Renal pelvis (tissue), 4 donors: ENCODE data around the gene NMT1. TPM values are rescaled to one million over a fixed set of nuclear protein-coding genes. Genes with fewer than 3 reads are reported as not detected.

Experiments
- DNase-seq: peaks from one replicate; pipeline ENCODE4 v3.0.0-alpha.2; 2013
- polyA plus RNA-seq, 3 donors: library from polyadenylated mRNA; unstranded; fragments of 120-200 nt; gene quantifications; one replicate each; pipeline ENCODE4 v1.2.1, GENCODE V29; 2013; ENCODE audit not compliant: insufficient read length in 3 of 3

Gene NMT1
- polyA plus RNA-seq, 3 donors, result 71.8 to 85.3 (median 83.9) TPM

DNA sequence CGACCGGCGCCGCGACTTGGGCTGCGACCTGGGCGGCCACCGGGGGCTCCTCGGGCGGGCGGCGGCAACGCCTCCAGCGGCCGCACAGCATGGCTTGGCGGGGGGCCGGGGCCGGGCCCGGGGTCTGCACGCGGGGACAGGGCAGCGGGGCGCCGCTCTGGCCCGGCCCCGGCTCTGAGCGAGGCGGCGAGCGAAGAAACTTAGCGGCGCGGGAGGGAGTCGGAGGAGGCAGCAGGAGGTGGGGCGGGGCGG is 71.1 kb downstream of the NMT1 start, which contains the start of gene PLCD3:
TSS of gene PLCD3 (minus strand) at position 196 of the 252 bp plus-strand sequence. CDS start at position 91, 105 bp downstream.
- DNase-seq, result no peak

DNA sequence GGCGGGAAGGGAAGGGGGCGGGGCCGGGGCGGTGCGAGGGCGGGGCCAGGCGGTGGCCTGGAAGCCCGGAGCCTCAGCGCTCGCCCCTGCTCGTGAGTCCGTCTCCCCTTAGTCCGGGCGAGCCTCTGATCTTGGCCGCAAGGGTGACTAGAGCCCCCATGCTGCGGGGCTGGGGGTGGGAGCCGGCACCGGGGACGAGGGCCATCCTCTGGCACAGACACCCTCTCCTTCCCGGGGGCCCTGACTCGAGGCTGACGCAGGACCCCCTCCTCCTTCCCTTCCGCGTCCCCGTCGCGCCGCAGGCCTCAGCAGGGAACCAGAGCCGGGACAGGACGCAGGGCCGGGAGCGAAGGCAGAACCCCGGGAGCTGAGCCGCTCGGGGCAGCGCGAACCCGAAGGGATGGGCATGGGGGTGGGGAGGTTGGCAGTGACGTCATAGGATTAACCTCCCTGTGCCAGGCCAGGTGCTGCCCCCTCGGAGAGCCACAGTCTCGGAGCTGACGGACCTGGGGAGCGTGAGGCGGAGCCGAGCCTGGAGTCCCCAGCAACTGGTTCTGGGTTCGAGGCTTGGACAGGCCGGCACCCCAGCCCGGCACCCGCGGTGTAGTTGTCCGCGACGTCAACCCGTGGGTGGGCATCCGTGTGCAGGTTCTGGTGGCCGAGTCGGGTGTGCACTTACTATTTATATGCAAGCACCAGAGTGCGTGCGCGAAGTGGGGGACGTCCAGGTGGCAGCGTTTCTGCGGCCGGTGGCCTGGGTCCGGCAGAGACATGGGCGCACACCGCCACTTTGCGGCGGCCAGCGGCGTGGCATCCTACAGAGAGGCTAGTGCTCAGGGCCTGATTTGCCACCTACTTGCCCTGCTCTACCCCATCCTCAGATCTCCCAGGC is 71.7 kb downstream of the NMT1 start:
- peak; percentile 74 for DNase-seq

DNA sequence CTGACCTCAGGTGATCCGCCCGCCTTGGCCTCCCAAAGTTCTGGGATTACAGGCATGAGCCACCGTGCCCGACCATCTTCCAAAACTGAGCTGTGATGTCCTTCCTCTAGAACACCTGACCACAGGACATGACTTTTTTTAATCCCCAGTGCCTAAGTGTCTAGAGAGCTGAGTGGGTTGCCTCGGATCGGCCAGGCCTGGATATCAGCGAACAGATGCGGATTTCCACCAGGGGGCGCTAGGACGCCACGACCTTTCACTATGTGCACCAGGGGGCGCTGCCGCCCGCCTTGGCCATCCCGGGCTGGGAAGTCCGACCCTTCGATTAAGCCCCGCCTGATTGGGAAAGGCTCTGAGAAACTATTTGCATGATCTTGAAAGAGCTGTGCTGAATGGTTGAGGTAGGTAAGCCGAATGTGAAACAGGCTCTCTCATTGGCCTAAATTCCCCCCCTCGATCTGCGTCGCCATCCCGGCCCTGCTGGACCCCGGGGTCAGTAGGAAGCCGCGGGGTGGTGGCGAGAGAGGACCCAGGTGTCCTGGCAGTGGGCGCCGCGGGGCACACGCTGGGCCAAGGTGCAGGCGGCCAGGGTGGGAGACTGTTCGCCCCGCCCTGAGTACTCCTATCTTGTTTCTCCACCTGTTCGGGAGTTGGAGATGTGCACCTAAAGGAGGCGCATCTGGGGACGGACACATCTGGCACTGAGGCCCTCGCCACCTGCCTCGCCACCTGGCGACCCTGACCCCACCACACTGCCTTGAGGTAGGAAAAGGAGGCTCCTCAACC is 74.3 kb downstream of the NMT1 start, which contains the start of gene ACBD4:
TSS of gene ACBD4 (plus strand) at position 496 of the 786 bp plus-strand sequence. CDS start 458 bp downstream, outside the sequence.
- peak; percentile 97 for DNase-seq

DNA sequence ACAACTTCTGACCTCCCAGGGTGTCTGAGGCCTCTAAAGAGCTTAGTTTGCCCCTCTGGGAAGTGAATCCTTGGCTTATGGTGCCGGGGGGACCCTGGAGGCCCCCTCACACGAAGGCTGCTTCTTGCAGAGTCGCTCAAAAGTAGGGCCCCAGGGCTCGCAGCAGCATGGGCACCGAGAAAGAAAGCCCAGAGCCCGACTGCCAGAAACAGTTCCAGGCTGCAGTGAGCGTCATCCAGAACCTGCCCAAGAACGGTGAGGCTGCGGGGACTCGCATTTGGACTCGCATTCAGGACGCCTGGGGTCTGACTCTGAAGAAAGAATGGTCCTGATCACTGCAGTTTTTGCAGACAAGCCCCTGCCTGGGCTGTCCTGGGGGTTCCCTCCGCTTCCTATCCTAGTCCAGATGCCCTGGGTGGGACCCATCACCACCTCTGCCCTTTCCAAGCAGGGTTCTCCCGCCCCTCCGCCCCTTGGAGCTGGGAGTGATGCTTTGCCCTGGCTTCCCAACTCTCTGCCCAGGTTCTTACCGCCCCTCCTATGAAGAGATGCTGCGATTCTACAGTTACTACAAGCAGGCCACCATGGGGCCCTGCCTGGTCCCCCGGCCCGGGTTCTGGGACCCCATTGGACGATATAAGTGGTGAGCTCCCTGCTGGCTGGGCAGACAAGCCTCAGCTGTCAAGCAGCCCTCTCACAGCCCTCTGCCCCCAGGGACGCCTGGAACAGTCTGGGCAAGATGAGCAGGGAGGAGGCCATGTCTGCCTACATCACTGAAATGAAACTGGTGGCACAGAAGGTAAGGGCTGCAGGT is 75.1 kb downstream of the NMT1 start:
- no peak for DNase-seq

DNA sequence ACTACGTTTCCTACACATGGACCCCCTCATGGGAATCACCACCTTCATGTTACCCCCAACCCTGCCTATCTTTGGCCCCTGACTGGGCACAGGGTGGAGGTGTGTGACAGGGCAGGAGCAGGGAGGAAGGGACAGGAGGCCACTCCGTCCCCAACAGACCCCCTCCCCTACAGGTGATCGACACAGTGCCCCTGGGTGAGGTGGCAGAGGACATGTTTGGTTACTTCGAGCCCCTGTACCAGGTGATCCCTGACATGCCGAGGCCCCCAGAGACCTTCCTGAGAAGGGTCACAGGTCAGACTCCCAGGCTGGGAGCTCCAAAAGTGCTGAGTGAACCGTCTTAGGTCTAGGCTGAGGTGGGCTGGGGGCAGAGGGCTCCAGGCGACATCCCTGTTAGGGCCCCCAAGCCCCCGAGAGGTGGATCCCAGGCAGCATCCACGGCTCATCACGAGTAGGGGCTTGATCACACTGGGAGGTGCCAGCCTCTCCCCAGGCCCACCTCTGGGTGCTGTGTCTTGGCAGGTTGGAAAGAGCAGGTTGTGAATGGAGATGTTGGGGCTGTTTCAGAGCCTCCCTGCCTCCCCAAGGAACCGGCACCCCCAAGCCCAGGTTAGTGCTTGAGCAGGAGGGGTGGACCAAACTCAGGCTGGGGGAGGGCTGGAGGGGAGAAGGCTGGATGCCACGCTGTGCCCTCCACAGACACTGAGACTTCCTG is 75.9 kb downstream of the NMT1 start:
- DNase-seq, result no peak

DNA sequence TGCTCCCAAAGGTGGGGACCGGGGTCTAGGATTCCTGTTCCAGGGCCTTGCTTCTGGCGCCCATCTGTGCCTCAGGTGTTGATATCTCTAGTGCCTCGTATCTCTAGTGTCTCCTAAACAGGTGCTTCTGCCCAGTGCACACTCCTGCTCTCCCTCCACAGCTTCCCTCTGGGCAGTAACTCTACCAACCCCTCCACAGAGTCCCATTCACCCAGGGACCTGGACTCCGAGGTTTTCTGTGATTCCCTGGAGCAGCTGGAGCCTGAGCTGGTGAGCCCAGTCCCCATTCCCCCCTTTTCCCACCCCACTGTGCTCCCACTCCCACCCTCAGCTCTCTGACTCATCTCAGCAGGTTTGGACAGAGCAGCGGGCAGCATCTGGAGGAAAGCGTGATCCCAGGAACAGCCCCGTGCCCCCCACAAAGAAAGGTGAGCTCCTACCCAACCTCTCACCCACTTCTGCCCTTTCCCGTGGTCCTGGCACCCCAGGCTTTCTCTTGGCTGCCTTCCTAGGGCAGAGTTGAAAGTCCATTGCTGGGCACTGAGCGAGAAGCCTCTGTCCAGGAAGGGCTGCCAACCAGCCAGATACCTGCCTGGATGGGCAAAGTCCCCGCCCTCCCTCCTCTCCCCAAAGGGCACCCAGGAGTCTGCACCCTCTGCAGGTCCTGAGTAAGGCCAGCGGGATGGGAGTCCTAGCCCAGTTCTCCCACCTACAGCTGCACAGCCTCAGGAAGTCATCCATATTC is 76.6 kb downstream of the NMT1 start:
- no peak for DNase-seq

DNA sequence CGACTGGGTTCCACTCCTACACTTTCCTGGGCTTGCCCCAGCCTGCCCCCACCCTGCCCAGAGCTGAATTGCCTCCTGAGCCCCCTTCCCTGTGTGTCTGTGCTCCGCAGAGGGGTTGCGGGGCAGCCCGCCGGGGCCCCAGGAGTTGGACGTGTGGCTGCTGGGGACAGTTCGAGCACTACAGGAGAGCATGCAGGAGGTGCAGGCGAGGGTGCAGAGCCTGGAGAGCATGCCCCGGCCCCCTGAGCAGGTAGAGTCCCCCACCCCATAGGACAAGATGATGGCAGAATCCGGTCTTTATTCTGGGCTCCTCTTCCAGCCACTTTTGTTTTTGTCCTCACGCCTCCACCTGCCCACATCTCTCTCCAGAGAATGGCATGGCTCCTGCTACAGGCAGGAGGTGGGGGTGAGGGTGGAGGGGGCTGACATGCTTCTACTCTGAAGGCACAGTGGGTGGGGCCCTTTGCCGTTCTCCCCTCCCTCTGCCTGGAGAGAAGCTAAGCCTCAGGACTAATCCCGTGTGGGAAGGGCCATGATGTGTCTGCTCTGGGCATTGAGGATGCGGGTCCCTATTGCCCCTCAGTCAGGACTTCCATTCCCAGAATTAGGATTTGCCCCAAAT is 77.9 kb downstream of the NMT1 start:
- no peak for DNase-seq

DNA sequence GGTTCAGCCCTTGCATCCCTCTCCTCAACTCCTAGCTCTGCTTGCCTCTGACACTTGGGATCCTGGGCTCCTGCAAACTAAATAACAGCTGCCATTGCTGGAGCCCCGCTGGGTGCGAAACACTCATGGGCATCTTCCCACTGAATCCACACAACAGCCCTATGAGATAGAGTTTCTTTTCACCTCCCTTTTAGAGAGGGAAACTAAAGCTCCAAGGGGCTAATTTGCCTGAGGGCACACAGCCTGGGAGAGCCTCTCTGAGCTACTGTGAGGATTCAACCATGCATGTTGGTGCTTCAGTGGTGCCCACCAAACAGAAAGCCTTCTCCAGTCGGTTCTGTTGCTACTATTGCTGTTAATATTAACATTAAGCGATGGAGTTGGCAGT is 78.4 kb downstream of the NMT1 start:
- DNase-seq, result no peak

DNA sequence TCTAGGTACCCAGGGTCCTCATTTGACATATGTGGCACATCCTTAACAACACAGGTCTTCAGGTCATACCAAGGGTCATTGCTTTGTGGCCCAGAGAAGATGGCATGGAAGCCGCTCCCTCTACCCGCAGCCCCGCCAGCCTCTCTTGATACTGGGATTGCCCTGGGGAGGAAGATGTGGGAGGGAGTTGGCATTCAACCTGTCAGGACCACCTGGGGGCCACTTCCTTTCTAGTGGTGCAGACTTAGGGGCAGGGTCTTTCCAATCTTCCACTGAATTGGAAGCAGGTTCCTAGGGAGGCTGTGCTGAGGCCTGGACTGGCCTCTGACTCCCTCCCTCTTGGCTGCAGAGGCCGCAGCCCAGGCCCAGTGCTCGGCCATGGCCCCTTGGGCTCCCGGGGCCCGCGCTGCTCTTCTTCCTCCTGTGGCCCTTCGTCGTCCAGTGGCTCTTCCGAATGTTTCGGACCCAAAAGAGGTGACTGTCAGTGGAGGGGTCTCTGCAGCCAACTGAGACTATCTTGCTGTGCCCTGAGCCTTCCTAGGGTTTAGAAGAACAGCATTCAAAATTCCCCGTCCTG is 82.1 kb downstream of the NMT1 start:
- no peak for DNase-seq

DNA sequence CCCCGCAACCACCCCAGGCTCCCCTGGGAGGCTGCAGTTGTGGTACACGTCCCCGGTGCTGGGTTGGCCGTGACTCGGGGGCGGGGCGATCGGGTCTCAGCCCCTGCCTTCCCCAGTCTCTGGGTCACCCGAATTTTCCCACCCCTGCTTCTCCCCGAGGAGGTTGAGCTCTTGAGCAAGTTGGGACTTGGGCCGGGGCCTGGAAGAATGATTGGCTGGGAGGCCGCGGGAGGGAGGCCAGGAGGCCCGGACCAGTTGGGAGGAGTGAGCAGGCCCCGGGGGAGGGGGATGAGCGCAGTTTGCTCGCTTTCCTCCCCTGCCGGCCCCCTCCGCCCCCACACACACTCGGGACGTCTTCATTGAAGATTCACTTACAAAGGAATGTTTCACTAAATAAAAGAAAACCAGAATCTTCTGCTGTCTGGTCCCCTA is 82.7 kb downstream of the NMT1 start:
- peak; percentile 79 for DNase-seq

DNA sequence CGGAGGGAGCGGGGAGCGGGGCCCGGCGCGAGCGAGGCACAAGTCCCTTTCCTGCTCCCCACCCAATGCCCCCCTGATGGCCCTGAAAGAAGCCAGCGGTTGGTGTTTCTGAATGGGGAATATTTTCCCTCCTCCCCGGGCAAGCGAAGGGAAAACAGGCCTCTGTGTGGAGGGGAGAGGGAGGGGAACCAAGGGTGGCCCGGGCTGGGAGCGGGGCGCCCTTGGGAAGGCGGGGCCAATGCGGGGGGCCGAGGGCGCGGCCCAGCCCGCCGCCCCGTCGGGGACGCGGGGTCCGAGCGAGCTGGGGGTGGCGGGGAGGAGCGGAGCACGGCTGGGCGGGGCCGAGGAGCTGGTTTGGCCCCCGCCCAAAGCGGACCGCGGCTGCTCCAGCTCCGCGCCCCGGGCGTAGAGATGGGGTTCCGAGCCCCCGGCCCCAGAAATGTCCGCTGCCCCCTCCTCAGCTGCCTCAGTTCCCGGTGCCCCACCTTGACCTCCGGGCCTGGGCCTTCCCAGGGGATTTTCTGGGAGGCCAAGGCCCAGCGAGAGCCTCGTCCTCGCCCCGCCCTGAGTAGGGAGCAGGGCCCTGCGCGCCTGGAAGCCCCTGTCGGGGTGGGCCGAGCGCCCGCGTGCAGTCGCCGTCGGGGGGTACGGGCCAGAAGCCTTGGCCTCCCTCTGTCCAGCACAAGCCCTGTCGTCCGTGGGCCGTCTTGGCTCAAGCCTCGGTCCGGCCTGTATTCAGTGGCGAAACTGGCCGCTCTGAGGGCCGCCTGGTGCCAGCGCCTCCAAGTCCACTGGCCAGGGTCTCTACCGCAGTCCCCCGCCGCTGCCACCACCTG is 83.3 kb downstream of the NMT1 start:
- peak; percentile 55 for DNase-seq

DNA sequence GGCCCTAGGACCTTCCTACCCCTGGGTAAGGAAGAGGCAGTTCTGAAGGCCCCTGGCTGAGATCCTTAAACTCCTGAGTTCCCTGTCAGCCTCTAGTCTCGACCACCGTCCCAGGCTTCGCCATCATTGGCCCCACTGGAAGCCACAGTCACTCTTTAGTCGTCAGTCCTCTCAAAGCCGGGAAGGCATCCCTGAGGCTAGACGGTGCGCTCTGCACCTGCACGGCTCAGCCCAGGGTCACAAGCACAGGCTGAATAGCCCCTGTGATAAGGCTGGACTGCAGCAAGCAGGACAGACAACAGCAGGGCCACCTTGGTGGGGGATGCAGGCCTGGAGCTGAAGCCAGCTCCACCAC is 83.9 kb downstream of the NMT1 start:
- no peak for DNase-seq

DNA sequence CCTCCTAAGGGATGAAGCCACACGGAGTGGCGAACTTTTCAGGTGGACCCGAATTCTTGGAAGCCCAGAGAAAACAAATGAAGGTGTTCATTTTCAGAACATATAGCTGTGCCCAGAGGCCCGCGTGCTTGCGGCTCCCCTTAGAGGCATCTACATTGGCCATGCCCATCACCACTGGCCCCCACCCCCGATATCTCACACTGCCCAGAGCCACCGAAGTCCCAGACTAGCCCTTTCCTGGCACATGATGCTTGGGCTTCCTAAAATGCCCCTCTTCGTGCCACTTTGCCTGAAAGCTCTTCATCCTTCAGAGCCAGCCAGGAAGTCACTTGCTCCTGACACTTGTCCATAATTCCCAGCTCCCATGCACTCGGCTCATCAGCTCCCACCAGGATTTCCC is 85.0 kb downstream of the NMT1 start:
- DNase-seq, result no peak

DNA sequence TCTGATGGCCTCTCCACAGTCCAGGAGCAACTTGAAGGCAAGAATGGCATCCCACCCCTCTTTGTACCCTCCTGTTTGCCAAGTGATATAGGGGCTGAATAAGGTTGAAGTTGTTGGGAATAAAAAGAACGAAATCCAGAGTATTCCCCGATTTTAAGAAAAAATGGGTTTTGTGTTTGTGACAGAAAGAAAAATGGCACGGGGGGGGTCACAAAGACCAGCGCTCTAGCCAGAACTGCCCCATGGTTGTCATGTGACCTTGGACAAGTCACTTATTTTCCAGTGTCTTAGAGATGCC is 85.4 kb downstream of the NMT1 start:
- DNase-seq, result no peak

DNA sequence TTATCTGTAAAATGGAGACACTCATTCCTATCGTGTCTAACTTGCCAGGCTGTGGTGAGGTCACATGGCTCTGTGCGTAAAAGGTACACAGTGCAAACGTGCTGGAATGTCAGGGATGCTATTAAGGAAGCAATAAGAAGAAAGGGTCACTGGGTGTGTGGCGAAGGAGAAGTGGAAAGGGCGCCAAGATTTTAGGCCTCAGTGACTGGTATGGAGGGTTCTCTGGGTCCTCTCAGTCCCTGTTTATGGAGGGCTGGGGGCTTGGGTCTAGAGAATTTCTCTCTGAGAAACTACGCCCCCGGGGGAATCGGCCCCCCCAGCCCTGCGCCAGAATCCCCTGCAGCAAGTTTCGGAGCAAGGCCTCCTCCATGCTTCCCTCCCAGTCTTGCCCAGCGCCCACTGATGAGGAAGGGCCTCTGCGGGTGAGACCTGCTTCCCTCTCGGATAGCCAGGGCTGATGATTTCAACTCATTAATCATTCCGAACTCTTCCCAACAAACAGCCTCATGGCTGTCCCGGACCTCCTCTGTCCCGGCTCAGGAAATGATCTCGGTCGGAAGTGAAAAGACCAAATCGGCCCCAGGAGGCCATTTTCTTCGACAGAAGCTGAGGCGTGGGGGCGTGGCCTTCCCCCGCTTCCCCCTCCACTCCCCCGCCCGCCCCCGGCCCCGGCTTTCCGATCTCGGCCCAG is 85.9 kb downstream of the NMT1 start:
- peak; percentile 86 for DNase-seq

DNA sequence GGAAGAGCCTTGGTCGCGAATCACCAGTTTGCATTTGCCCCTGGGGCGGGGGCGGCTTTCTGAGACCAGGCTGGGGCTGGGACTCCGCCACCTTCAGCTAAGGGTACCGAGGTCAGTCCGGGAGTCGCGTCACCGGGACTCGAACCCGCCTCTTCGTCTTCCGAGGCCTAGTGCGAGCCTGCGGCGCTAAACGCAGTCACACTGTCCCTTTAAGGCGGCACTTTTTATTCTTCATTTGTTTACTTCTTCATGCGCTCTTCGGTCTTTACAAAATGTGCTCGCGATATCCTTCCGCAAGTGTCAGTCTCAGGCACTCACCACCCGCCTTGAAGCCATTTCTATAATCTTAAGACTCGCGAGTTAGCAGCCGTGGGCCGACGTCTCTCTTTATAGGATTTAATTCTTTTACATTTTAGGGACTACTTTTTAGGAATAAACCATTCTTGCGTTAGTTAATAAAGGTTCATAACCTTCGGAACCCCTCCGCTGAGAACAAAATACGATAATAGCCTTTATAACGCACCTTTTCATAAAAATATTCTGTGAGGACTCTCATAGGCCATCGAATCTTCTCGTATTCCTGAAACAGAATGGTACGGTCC is 86.6 kb downstream of the NMT1 start:
- peak; percentile 94 for DNase-seq

DNA sequence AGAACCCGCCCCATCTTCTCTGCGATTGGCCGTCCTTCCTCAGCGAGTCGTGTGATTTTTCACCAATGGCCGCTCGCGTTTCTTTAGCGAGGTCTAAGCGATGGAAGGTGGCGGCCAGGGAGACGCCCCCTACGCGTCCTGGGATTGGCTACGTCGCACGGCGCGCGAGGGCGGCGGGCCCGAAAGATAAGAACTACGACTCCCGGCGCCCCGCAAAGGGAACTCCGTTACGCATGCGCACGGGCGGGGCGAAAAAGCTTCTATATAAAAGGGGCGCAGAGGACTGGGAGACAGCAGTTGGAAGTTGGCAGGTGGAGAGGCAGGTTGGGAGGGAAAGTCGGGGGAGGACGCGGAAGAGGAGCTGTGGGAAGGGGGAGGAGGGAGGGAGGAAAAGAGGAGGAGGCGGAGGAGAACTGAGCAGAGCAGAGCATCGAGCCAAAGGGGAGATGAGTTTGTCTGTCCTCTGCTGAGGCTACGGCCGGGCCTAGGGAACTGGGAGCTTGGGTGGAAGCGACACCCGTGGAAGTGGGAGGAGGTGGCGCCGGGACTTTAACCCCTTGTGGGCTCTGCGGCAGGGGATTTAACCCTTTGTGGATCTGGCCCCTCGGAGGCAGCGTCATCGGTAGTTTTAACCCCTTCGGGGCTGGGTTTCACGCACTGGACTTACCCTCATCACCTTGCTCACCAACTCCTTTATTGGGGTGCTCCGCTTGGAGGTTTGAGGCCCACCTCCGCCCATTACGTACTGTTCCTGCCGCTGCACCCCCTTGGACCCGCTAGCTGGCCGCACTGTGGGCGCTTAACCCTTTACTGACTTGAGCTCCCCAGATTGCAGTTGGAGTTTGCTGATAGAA is 87.3 kb downstream of the NMT1 start, which contains the start of gene HEXIM1:
TSS of gene HEXIM1 (plus strand) at position 293 of the 854 bp plus-strand sequence. CDS start 716 bp downstream, outside the sequence.
- DNase-seq, result peak; percentile 100
